ENCODE measurements around the gene C4B.

The C4B gene

GRCh38 chr6:32047539-32047854 lies 32.9 kb downstream of the C4B start:
- TF ChIP-seq, protein P1, sequence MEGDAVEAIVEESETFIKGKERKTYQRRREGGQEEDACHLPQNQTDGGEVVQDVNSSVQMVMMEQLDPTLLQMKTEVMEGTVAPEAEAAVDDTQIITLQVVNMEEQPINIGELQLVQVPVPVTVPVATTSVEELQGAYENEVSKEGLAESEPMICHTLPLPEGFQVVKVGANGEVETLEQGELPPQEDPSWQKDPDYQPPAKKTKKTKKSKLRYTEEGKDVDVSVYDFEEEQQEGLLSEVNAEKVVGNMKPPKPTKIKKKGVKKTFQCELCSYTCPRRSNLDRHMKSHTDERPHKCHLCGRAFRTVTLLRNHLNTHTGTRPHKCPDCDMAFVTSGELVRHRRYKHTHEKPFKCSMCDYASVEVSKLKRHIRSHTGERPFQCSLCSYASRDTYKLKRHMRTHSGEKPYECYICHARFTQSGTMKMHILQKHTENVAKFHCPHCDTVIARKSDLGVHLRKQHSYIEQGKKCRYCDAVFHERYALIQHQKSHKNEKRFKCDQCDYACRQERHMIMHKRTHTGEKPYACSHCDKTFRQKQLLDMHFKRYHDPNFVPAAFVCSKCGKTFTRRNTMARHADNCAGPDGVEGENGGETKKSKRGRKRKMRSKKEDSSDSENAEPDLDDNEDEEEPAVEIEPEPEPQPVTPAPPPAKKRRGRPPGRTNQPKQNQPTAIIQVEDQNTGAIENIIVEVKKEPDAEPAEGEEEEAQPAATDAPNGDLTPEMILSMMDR (IDR thresholded peaks at IDR 0.05): no peak

- TF ChIP-seq, protein P1 (IDR thresholded peaks at IDR 0.05): peak; percentile 78
These were observed 33.5 kb downstream of the C4B start for GRCh38 chr6:32047855-32048766.

DNA sequence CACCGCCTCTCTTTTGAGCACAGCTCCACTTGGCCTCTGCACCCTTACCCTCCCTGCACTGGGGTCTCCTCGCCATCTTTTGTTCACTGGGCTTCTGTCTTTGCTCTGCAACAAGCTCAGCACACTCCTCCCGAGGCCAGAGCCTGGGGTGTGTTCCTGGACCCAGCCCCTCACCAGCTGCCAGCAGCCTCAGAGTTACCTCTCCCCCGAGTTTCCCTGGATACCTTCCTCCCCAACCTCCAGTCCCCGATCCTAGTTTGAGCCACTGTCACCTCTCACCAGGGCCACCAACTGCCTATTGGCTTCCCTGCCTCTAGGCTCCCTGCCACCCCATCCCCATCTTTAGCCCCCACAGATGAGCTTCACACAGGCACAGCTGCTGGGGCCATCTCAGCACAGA lies 36.0 kb downstream of the C4B start:
- TF ChIP-seq, protein P1 (IDR thresholded peaks at IDR 0.05): no peak

- TF ChIP-seq, protein P1 (IDR thresholded peaks at IDR 0.05): no peak
These were observed 41.7 kb downstream of the C4B start for GRCh38 chr6:32056254-32056653.

- TF ChIP-seq, protein P1 (IDR thresholded peaks at IDR 0.05): no peak
These were observed 43.4 kb downstream of the C4B start for GRCh38 chr6:32057966-32058365.

- TF ChIP-seq, protein P1 (IDR thresholded peaks at IDR 0.05): no peak
These were observed 43.9 kb downstream of the C4B start for GRCh38 chr6:32058511-32058963.

GRCh38 chr6:32060966-32061655 lies 46.5 kb downstream of the C4B start:
- TF ChIP-seq, protein P1 (IDR thresholded peaks at IDR 0.05): no peak
